Natural killer cell (primary cell): Measurements from ENCODE around the gene CLSTN2. TPM values are rescaled to one million over a fixed set of nuclear protein-coding genes. Genes with fewer than 3 reads are reported as not detected.

Experiments used
- ATAC-seq, 3 donors: fragments of 150-1000 bp in 2 of 3; fragments of 200-7000 bp in 1 of 3; cut with Tn5 transposase; 1 replicate in 1 of 3; 2 replicates in 2 of 3; pipeline ENCODE4 v1.10.0; 2021; ENCODE audit warnings: mild to moderate bottlenecking in 2 of 3, moderate library complexity in 2 of 3
- DNase-seq, 2 donors: peaks; one replicate each; pipeline versions ENCODE4 v3.0.0 to v3.0.0-alpha.2; 2013 to 2021; ENCODE audit warnings: mixed read lengths in 1 of 2
- H3K27ac ChIP-seq: one replicate; pipeline ENCODE4 v1.5.1; 2013; ENCODE audit warnings: mild to moderate bottlenecking, low read length
- H3K27me3 ChIP-seq: one replicate; pipeline ENCODE4 v1.6.1; 2013; ENCODE audit warnings: low read length; ENCODE audit not compliant: control insufficient read depth, insufficient read depth
- H3K36me3 ChIP-seq: one replicate; pipeline ENCODE4 v1.6.1; 2013; ENCODE audit warnings: low read length; ENCODE audit not compliant: control insufficient read depth, insufficient read depth
- H3K4me1 ChIP-seq: one replicate; pipeline ENCODE4 v1.6.1; 2013; ENCODE audit warnings: low read length; ENCODE audit not compliant: control insufficient read depth, insufficient read depth
- H3K4me3 ChIP-seq: one replicate; pipeline ENCODE4 v1.5.1; 2013; ENCODE audit warnings: low read length
- H3K9me3 ChIP-seq: one replicate; pipeline ENCODE4 v1.6.1; 2013; ENCODE audit warnings: low read length; ENCODE audit not compliant: control insufficient read depth, insufficient read depth
- H3K27ac Mint-ChIP-seq, 2 donors: one replicate each; pipeline ENCODE4 v1.8.0; 2022; ENCODE audit warnings: mild to moderate bottlenecking in 2 of 2, mixed read lengths in 2 of 2, moderate library complexity in 1 of 2
- H3K27me3 Mint-ChIP-seq, 2 donors: one replicate each; pipeline ENCODE4 v1.8.0; 2022; ENCODE audit warnings: low read depth in 2 of 2, mixed read lengths in 2 of 2
- H3K36me3 Mint-ChIP-seq: one replicate; pipeline ENCODE4 v1.8.0; 2022; ENCODE audit warnings: mixed read lengths
- H3K4me1 Mint-ChIP-seq, 2 donors: one replicate each; pipeline ENCODE4 v1.8.0; 2022; ENCODE audit warnings: mixed read lengths in 2 of 2
- H3K4me3 Mint-ChIP-seq: one replicate; pipeline ENCODE4 v1.8.0; 2022; ENCODE audit warnings: mild to moderate bottlenecking, moderate library complexity, mixed read lengths
- H3K9me3 Mint-ChIP-seq, 2 donors: one replicate each; pipeline ENCODE4 v1.8.0; 2022; ENCODE audit warnings: mixed read lengths in 2 of 2
- CTCF ChIP-seq: fragments of 200-600 bp; IDR thresholded peaks from one replicate; pipeline ENCODE4 v1.8.0; 2022; ENCODE audit warnings: antibody characterized with exemption
- WGBS: methylation state at CpG from one replicate; pipeline ENCODE4 v1.1.7; 2013; ENCODE audit warnings: missing lambda C conversion rate; ENCODE audit not compliant: insufficient coverage; 5-methylcytosine and 5-hydroxymethylcytosine counted together
- intact Hi-C: fragments of 100-400 bp; cut with micrococcal nuclease; formaldehyde crosslinking; loops from one replicate; pipeline ENCODE4 v1.14.2; 2022
- total RNA-seq, 4 donors: library from RNA; stranded (reverse); fragments of 120-200 nt in 1 of 4; gene quantifications; one replicate each; pipeline versions ENCODE4 v1.2.3 to v1.2.4, GENCODE V29; 2013 to 2022

The CLSTN2 gene
- total RNA-seq, 3 donors from 2014 or later (not counting 1 experiment from before 2014, with no cell fraction given), result 0.05 TPM; not detected in 2

DNA sequence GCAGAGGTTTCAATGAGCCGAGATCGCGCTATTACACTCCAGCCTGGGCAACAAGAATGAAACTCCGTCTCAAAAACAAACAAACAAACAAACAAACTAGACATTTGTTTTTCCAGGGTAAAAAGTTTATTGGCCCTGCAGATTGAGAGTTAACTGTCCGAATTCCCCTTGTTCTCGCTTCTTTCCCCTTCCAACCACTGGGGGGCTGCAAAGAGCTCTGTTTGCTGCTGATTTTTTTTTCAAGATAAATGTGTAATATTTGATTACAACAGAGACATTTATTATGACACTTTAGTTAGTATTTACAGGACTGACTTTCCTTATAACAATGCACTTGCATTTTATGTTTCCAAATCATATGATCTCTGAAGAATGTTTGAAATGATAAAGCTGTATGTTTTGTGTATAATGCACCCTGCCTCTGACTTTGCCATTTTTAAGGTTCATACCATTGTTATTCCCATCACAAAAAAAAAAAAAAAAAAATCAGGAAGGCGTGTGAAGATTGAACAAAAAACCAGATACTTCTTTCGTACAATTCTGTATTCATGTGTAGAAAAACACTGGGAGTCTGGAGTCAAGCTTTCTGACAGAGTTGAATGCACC, 2.8 kb downstream of the CLSTN2 start:
- ATAC-seq (no peak), DNase-seq (peak in 1 of 2 donors; percentile 5)
- Histone ChIP-seq H3K9me3 (no peaks in the 10 kb centered on the region), H3K4me3 (no peak overlapping the region), H3K27ac (no peak overlapping the region), H3K27me3 (peaks cover 19% of the 10 kb centered on the region), H3K4me1 (peaks cover 7% of the 10 kb centered on the region), H3K36me3 (no peaks in the 10 kb centered on the region)
- H3K9me3 Mint-ChIP-seq, result peaks cover 0 to 3% of the 10 kb centered on the region in 2 donors
- H3K4me3 Mint-ChIP-seq, result no peak overlapping the region
- no peak for TF ChIP-seq CTCF
- H3K27ac Mint-ChIP-seq, result no peak overlapping the region
- WGBS, result 9% methylated on average over 5 of the region's 8 CpGs
- H3K27me3 Mint-ChIP-seq, result peaks cover 31 to 54% of the 10 kb centered on the region in 2 donors
- no peaks in the 10 kb centered on the region for H3K4me1 Mint-ChIP-seq
- intact Hi-C loops, result no loop called here
- H3K36me3 Mint-ChIP-seq, result no peaks in the 10 kb centered on the region

- no peaks in the 10 kb centered on the region for H3K36me3 Mint-ChIP-seq
- ATAC-seq, result no peak
- peaks cover 7% of the 10 kb centered on the region for H3K4me1 ChIP-seq
- DNase-seq, result no peak
- no peaks in the 10 kb centered on the region for H3K9me3 ChIP-seq
- peaks cover 28 to 40% of the 10 kb centered on the region in 2 donors for H3K27me3 Mint-ChIP-seq
- H3K36me3 ChIP-seq, result no peaks in the 10 kb centered on the region
- no peaks in the 10 kb centered on the region for H3K4me1 Mint-ChIP-seq
- peaks cover 2 to 3% of the 10 kb centered on the region in 2 donors for H3K9me3 Mint-ChIP-seq
- no peak overlapping the region for H3K4me3 Mint-ChIP-seq
- no peak overlapping the region for H3K27ac Mint-ChIP-seq
- TF ChIP-seq CTCF, result no peak
- H3K27ac ChIP-seq, result no peak overlapping the region
- WGBS, result 70% methylated on average over 2 of the region's 2 CpGs
- peaks cover 13% of the 10 kb centered on the region for H3K27me3 ChIP-seq
- H3K4me3 ChIP-seq, result no peak overlapping the region
- intact Hi-C loops, result no loop called here
Measured at GRCh38 chr3:139939681-139940190, 4.8 kb downstream of the CLSTN2 start.

- Histone ChIP-seq H3K27ac (no peak overlapping the region), H3K9me3 (no peaks in the 10 kb centered on the region), H3K4me3 (no peak overlapping the region), H3K36me3 (no peaks in the 10 kb centered on the region), H3K4me1 (peaks cover 4% of the 10 kb centered on the region), H3K27me3 (peaks cover 9% of the 10 kb centered on the region)
- no peaks in the 10 kb centered on the region for H3K4me1 Mint-ChIP-seq
- H3K9me3 Mint-ChIP-seq, result peaks cover 2 to 3% of the 10 kb centered on the region in 2 donors
- DNase-seq, result no peak
- H3K4me3 Mint-ChIP-seq, result no peak overlapping the region
- ATAC-seq, result no peak
- no peaks in the 10 kb centered on the region for H3K36me3 Mint-ChIP-seq
- H3K27ac Mint-ChIP-seq, result no peak overlapping the region
- H3K27me3 Mint-ChIP-seq, result peaks cover 26 to 38% of the 10 kb centered on the region in 2 donors
- no CpG with 5 or more reads among the region's 1 CpG for WGBS
- intact Hi-C loops, result no loop called here
- TF ChIP-seq CTCF, result no peak
Measured at GRCh38 chr3:139940622-139941021, 5.6 kb downstream of the CLSTN2 start.

DNA sequence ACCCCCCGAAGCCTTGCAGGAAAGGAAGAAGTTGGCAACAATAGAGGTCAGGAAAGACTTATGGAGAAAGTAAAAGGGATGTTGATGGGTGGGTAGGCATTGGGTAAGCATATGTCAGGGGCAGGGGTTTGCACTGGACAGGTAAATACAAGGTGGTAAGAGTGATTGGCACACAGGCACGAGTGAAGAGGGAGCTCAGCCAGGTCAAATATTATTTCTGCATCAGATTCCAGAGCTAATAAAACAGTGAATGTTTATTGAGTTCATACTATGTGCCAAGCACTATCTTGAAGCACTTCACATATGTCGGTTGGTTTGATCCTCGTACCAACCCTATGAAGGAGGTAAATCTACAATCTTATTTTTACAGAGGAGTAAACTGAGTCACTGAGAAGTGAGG, 6.6 kb downstream of the CLSTN2 start:
- no peaks in the 10 kb centered on the region for H3K36me3 ChIP-seq
- WGBS, result 68% methylated on average over 2 of the region's 4 CpGs
- H3K27ac ChIP-seq, result no peak overlapping the region
- H3K27me3 Mint-ChIP-seq, result peaks cover 16 to 28% of the 10 kb centered on the region in 2 donors
- intact Hi-C loops, result no loop called here
- peaks cover 2 to 3% of the 10 kb centered on the region in 2 donors for H3K9me3 Mint-ChIP-seq
- DNase-seq (no peak), ATAC-seq (no peak)
- H3K27ac Mint-ChIP-seq, result no peak overlapping the region
- no peaks in the 10 kb centered on the region for H3K4me1 Mint-ChIP-seq
- no peak overlapping the region for H3K4me3 ChIP-seq
- H3K4me1 ChIP-seq, result no peaks in the 10 kb centered on the region
- TF ChIP-seq CTCF, result no peak
- peaks cover 2% of the 10 kb centered on the region for H3K27me3 ChIP-seq
- no peaks in the 10 kb centered on the region for H3K36me3 Mint-ChIP-seq
- no peaks in the 10 kb centered on the region for H3K9me3 ChIP-seq
- no peak overlapping the region for H3K4me3 Mint-ChIP-seq
